ENCODE results near the gene CAD.
A peak's percentile ranks its signal among the peaks of the same experiment; 100 is the strongest.

Gene CAD

GRCh38 chr2:27249891-27250651, 32.9 kb downstream of the CAD start:
- H3K27me3 ChIP-seq (ENCODE audit: control insufficient read depth, insufficient read depth, low read length) = peaks cover 12% of the 10 kb centered on the region
- peak overlapping the region; percentile 32 for H3K9ac ChIP-seq (ENCODE audit: low read depth, low read length)
- H3K36me3 ChIP-seq (ENCODE audit: control insufficient read depth, insufficient read depth, low read length) = peaks cover 3% of the 10 kb centered on the region
- peak overlapping the region; percentile 45 for H3K4me3 ChIP-seq (ENCODE audit: low read depth, low read length)
- H3K4me1 ChIP-seq (ENCODE audit: control insufficient read depth, insufficient read depth, low read length) = peaks cover 9% of the 10 kb centered on the region
- H3K9me3 ChIP-seq (ENCODE audit: control insufficient read depth, insufficient read depth, low read length) = no peaks in the 10 kb centered on the region

GRCh38 chr2:27250652-27251379, 33.6 kb downstream of the CAD start:
- Histone ChIP-seq H3K27me3 (ENCODE audit: control insufficient read depth, insufficient read depth, low read length) (peaks cover 12% of the 10 kb centered on the region), H3K9ac (ENCODE audit: low read depth, low read length) (no peak overlapping the region), H3K9me3 (ENCODE audit: control insufficient read depth, insufficient read depth, low read length) (no peaks in the 10 kb centered on the region), H3K4me1 (ENCODE audit: control insufficient read depth, insufficient read depth, low read length) (peaks cover 9% of the 10 kb centered on the region), H3K36me3 (ENCODE audit: control insufficient read depth, insufficient read depth, low read length) (no peaks in the 10 kb centered on the region), H3K4me3 (ENCODE audit: low read depth, low read length) (peak overlapping the region; percentile 45)

DNA sequence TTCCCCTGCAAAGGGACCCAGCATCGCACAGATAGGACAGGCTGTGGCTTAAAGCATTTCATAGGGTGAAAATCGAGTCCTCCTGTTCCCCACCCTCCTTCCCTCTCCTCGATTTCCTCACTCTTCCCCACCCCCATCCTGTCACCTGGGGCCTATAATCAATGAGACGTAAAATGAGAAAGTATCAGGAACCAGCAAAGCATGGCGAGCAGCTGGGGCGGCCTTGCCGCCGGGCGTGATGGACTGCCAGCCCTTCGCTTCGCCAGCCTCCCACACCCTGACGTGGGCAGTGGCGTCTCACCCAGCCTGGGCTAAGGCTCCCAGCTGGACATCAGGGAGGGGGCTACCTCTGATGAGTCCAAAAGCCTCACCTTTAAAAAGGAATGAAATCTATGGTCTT, 34.6 kb downstream of the CAD start:
- peaks cover 12% of the 10 kb centered on the region for H3K27me3 ChIP-seq (ENCODE audit: control insufficient read depth, insufficient read depth, low read length)
- no peak overlapping the region for H3K9ac ChIP-seq (ENCODE audit: low read depth, low read length)
- no peaks in the 10 kb centered on the region for H3K9me3 ChIP-seq (ENCODE audit: control insufficient read depth, insufficient read depth, low read length)
- H3K36me3 ChIP-seq (ENCODE audit: control insufficient read depth, insufficient read depth, low read length) = no peaks in the 10 kb centered on the region
- no peak overlapping the region for H3K4me3 ChIP-seq (ENCODE audit: low read depth, low read length)
- peaks cover 9% of the 10 kb centered on the region for H3K4me1 ChIP-seq (ENCODE audit: control insufficient read depth, insufficient read depth, low read length)

GRCh38 chr2:27255187-27255586, 38.0 kb downstream of the CAD start:
- Histone ChIP-seq H3K36me3 (ENCODE audit: control insufficient read depth, insufficient read depth, low read length) (no peaks in the 10 kb centered on the region), H3K9me3 (ENCODE audit: control insufficient read depth, insufficient read depth, low read length) (no peaks in the 10 kb centered on the region), H3K4me1 (ENCODE audit: control insufficient read depth, insufficient read depth, low read length) (peaks cover 9% of the 10 kb centered on the region), H3K27me3 (ENCODE audit: control insufficient read depth, insufficient read depth, low read length) (peaks cover 18% of the 10 kb centered on the region), H3K9ac (ENCODE audit: low read depth, low read length) (no peak overlapping the region), H3K4me3 (ENCODE audit: low read depth, low read length) (no peak overlapping the region)

DNA sequence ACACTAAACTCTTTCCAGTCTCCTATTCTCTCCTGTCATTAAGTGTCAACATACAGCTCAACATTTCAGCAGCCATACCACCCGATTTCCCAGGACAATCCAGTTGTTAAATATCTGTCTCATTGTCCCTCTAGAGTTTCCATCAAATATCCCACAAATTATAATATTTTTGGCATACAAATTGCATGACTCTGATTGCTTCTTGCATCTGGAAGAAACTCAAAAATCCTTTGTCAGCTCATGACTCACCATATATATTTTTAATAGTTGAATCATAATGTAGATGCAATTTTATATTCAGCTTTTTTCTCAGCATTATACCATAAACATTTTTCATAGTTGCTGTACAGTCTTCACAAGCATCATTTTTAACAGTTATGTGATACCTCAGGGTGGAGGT, 38.5 kb downstream of the CAD start:
- Histone ChIP-seq H3K36me3 (ENCODE audit: control insufficient read depth, insufficient read depth, low read length) (no peaks in the 10 kb centered on the region), H3K4me1 (ENCODE audit: control insufficient read depth, insufficient read depth, low read length) (peaks cover 7% of the 10 kb centered on the region)

DNA sequence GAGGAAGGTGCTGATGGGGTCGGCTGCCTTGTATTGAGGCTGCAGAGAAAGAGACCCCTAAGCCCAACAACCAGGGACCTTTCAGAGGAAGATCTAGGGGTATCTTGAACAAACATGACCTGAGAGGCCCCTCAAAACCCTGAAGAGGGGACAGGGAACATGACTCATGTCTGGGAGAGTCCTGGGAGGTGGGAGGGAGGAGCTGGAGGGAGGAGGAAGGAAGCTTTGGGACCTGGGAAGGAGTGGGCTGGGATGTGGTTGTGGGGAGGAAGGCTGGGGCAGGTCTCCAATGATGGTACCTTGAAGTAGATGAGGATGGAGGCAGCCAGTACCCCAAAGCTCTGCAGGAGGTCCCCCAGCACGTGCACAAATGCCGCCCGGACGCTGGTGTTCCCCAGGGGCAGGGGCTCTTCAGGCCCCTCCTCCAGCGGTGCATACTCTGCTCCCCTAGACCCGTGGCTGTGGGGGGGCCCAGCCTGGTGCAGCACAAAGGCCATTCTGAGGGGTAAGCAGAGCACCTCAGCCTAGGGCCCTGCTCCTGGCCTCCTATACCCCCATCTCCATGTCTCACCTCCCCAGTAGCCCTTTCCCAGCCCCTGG, 39.8 kb downstream of the CAD start:
- no peak overlapping the region for H3K9ac ChIP-seq (ENCODE audit: low read depth, low read length)
- H3K4me1 ChIP-seq (ENCODE audit: control insufficient read depth, insufficient read depth, low read length) = peaks cover under 1% of the 10 kb centered on the region
- no peak overlapping the region for H3K4me3 ChIP-seq (ENCODE audit: low read depth, low read length)
- no peaks in the 10 kb centered on the region for H3K9me3 ChIP-seq (ENCODE audit: control insufficient read depth, insufficient read depth, low read length)
- H3K36me3 ChIP-seq (ENCODE audit: control insufficient read depth, insufficient read depth, low read length) = no peaks in the 10 kb centered on the region
- peaks cover 25% of the 10 kb centered on the region for H3K27me3 ChIP-seq (ENCODE audit: control insufficient read depth, insufficient read depth, low read length)

More for the DNA sequence above, 38.5 kb downstream of the CAD start:
- Histone ChIP-seq H3K27me3 (ENCODE audit: control insufficient read depth, insufficient read depth, low read length) (peaks cover 23% of the 10 kb centered on the region), H3K9ac (ENCODE audit: low read depth, low read length) (no peak overlapping the region), H3K9me3 (ENCODE audit: control insufficient read depth, insufficient read depth, low read length) (no peaks in the 10 kb centered on the region), H3K4me3 (ENCODE audit: low read depth, low read length) (no peak overlapping the region)

DNA sequence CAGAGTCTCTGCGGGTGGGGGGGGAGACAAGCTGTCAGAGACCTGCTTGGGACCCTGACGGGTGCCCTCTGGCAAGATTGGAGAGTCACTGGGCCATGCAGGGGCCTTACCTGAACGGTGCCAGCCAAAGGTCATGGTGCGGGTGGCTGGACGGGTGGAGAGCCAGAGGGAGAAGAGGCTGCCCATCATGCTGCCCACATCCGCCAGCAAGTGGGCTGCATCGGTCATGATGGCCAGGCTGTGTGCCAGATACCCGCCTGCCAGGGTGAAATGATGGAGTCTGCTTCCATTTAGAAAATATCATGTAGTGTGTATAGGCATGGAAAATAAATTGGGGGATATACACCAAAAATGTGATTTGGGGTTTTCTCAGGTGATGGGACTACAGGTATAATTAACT, 40.9 kb downstream of the CAD start:
- H3K9ac ChIP-seq (ENCODE audit: low read depth, low read length) = no peak overlapping the region
- no peak overlapping the region for H3K4me3 ChIP-seq (ENCODE audit: low read depth, low read length)
- peaks cover 28% of the 10 kb centered on the region for H3K27me3 ChIP-seq (ENCODE audit: control insufficient read depth, insufficient read depth, low read length)
- H3K36me3 ChIP-seq (ENCODE audit: control insufficient read depth, insufficient read depth, low read length) = no peaks in the 10 kb centered on the region
- H3K9me3 ChIP-seq (ENCODE audit: control insufficient read depth, insufficient read depth, low read length) = no peaks in the 10 kb centered on the region
- no peaks in the 10 kb centered on the region for H3K4me1 ChIP-seq (ENCODE audit: control insufficient read depth, insufficient read depth, low read length)

DNA sequence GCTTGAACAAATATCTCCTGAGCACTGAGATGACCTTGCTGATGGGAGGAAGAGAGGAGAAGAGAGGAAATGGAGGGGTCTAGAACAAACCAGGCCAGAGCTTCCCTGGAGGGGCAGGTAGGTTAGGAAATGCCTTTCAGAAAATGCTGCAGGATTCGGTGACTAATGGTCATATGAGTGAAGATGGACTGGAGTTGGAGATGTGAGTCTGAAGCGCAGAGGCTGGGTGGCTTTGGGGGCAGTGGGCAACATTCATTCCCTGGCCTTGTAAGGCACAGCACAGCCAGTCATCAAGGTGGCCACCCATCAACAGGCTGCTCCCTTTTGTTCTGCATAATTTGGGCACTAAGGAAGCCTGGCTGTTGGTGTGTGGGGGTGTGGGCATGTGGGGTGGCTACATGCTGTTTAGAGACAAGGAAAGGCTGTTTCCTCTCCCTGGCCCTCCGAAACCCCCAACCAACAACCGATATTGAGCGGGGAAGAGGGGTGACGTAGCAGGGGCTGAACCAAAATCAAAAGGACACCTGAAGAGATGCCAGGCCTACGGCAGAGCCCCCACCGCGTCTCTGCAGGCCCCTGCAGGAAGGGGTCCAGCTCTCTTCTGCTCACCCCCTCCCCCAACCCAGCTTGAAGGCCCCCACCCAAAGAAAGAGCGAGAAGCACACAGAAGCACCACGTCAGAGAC, 44.2 kb downstream of the CAD start:
- peaks cover 62% of the 10 kb centered on the region for H3K27me3 ChIP-seq (ENCODE audit: control insufficient read depth, insufficient read depth, low read length)

GRCh38 chr2:27261926-27262298, 44.7 kb downstream of the CAD start:
- no peaks in the 10 kb centered on the region for H3K9me3 ChIP-seq (ENCODE audit: control insufficient read depth, insufficient read depth, low read length)
- H3K9ac ChIP-seq (ENCODE audit: low read depth, low read length) = no peak overlapping the region
- peaks cover 67% of the 10 kb centered on the region for H3K27me3 ChIP-seq (ENCODE audit: control insufficient read depth, insufficient read depth, low read length)
- peak overlapping the region; percentile 72 for H3K4me3 ChIP-seq (ENCODE audit: low read depth, low read length)
- H3K36me3 ChIP-seq (ENCODE audit: control insufficient read depth, insufficient read depth, low read length) = no peaks in the 10 kb centered on the region
- no peaks in the 10 kb centered on the region for H3K4me1 ChIP-seq (ENCODE audit: control insufficient read depth, insufficient read depth, low read length)

More for the DNA sequence above, 44.2 kb downstream of the CAD start:
- no peaks in the 10 kb centered on the region for H3K36me3 ChIP-seq (ENCODE audit: control insufficient read depth, insufficient read depth, low read length)
- no peak overlapping the region for H3K9ac ChIP-seq (ENCODE audit: low read depth, low read length)
- no peaks in the 10 kb centered on the region for H3K9me3 ChIP-seq (ENCODE audit: control insufficient read depth, insufficient read depth, low read length)
- peak overlapping the region; percentile 58 for H3K4me3 ChIP-seq (ENCODE audit: low read depth, low read length)
- H3K4me1 ChIP-seq (ENCODE audit: control insufficient read depth, insufficient read depth, low read length) = no peaks in the 10 kb centered on the region

- H3K36me3 ChIP-seq (ENCODE audit: control insufficient read depth, insufficient read depth, low read length) = no peaks in the 10 kb centered on the region
- H3K4me3 ChIP-seq (ENCODE audit: low read depth, low read length) = peak within 1 kb of the TSS; percentile 72
- H3K4me1 ChIP-seq (ENCODE audit: control insufficient read depth, insufficient read depth, low read length) = no peaks in the 10 kb centered on the region
- peaks cover 71% of the 10 kb centered on the region for H3K27me3 ChIP-seq (ENCODE audit: control insufficient read depth, insufficient read depth, low read length)
- no peak within 1 kb of the TSS for H3K9ac ChIP-seq (ENCODE audit: low read depth, low read length)
- no peaks in the 10 kb centered on the region for H3K9me3 ChIP-seq (ENCODE audit: control insufficient read depth, insufficient read depth, low read length)
Observed at GRCh38 chr2:27262379-27263286, 45.5 kb downstream of the CAD start, which contains the start of gene SLC30A3. Gene SLC30A3 (minus strand): TSS chr2:27263047. CDS start chr2:27262906, 141 bp downstream.
